ENCODE results near the gene ARHGDIB.

ARHGDIB gene

DNA sequence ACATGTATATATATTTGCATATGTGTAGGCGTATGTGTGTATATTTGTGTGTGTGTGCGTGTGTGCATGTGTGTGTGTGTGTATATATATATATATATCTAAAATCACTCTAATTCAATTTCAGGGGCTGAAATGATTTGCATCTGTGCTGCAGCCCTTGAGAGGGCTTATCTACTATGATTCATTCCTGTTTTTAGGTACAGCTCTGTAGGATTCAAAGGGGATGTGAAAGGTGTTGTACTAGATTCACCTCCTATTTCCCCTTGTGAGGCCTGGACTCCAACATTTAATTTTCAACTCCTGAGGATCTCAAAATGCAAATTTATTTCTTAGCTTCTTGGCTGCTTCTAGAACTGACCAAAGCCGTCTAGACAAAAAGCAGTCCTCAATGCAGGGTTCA is 34.1 kb downstream of the ARHGDIB start:
- TF ChIP-seq CTCF (IDR thresholded peaks at IDR 0.05) = no peak
- Histone ChIP-seq H3K4me1 (ENCODE audit: control insufficient read depth in 1 of 2, insufficient read depth in 1 of 2, low read depth in 1 of 2, low read length in 1 of 2) (no peaks in the 10 kb centered on the region), H3K27me3 (no peaks in the 10 kb centered on the region), H3K9me3 (no peaks in the 10 kb centered on the region), H3K4me3 (ENCODE audit: low read depth in 1 of 2, low read length in 1 of 2) (no peak overlapping the region), H3K36me3 (peaks cover 34% of the 10 kb centered on the region), H3K27ac (no peak overlapping the region)

- H3K36me3 ChIP-seq = peaks cover 29% of the 10 kb centered on the region
- H3K9me3 ChIP-seq = no peaks in the 10 kb centered on the region
- H3K27me3 ChIP-seq = no peaks in the 10 kb centered on the region
- no peak for TF ChIP-seq CTCF (IDR thresholded peaks at IDR 0.05)
- no peak overlapping the region for H3K4me3 ChIP-seq (ENCODE audit: low read depth in 1 of 2, low read length in 1 of 2)
- no peaks in the 10 kb centered on the region for H3K4me1 ChIP-seq (ENCODE audit: control insufficient read depth in 1 of 2, insufficient read depth in 1 of 2, low read depth in 1 of 2, low read length in 1 of 2)
- no peak overlapping the region for H3K27ac ChIP-seq
Measured at GRCh38 chr12:14924541-14924940, 36.9 kb downstream of the ARHGDIB start.

GRCh38 chr12:14923944-14924343 is 37.5 kb downstream of the ARHGDIB start:
- H3K9me3 ChIP-seq = no peaks in the 10 kb centered on the region
- no peak for TF ChIP-seq CTCF (IDR thresholded peaks at IDR 0.05)
- no peaks in the 10 kb centered on the region for H3K4me1 ChIP-seq (ENCODE audit: control insufficient read depth in 1 of 2, insufficient read depth in 1 of 2, low read depth in 1 of 2, low read length in 1 of 2)
- peaks cover 35% of the 10 kb centered on the region for H3K36me3 ChIP-seq
- H3K27ac ChIP-seq = no peak overlapping the region
- H3K27me3 ChIP-seq = no peaks in the 10 kb centered on the region
- no peak overlapping the region for H3K4me3 ChIP-seq (ENCODE audit: low read depth in 1 of 2, low read length in 1 of 2)

DNA sequence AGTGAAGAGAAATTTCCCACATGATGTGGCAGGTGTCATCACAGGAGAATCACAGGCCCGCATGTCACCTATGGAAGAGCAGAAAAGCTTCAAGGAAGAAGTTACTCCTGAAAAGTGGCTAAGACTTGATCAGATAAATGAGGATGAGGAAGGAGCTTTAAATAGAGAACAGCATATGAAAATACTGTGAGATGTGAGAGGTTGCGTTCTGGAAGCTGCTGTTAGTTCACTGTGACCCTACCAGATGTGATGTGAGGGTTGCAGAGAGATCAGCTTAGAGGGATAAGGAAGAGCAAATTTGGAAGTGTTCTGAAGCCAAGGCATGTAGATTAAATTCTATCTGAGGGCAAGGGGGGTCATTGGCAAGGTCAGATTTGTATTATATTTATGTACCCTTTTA is 40.2 kb downstream of the ARHGDIB start:
- no peaks in the 10 kb centered on the region for H3K9me3 ChIP-seq
- H3K27ac ChIP-seq = no peak overlapping the region
- TF ChIP-seq CTCF (IDR thresholded peaks at IDR 0.05) = no peak
- peaks cover 52% of the 10 kb centered on the region for H3K36me3 ChIP-seq
- no peak overlapping the region for H3K4me3 ChIP-seq (ENCODE audit: low read depth in 1 of 2, low read length in 1 of 2)
- H3K4me1 ChIP-seq (ENCODE audit: control insufficient read depth in 1 of 2, insufficient read depth in 1 of 2, low read depth in 1 of 2, low read length in 1 of 2) = no peaks in the 10 kb centered on the region
- no peaks in the 10 kb centered on the region for H3K27me3 ChIP-seq

- H3K9me3 ChIP-seq = no peaks in the 10 kb centered on the region
- TF ChIP-seq CTCF (IDR thresholded peaks at IDR 0.05) = no peak
- no peaks in the 10 kb centered on the region for H3K4me1 ChIP-seq (ENCODE audit: control insufficient read depth in 1 of 2, insufficient read depth in 1 of 2, low read depth in 1 of 2, low read length in 1 of 2)
- no peak overlapping the region for H3K4me3 ChIP-seq (ENCODE audit: low read depth in 1 of 2, low read length in 1 of 2)
- no peak overlapping the region for H3K27ac ChIP-seq
- peaks cover 58% of the 10 kb centered on the region for H3K36me3 ChIP-seq
- H3K27me3 ChIP-seq = no peaks in the 10 kb centered on the region
Measured at GRCh38 chr12:14920475-14921126, 40.8 kb downstream of the ARHGDIB start.

All from neutrophil (primary cell).